Measurements from ENCODE around the gene TCF7L1.

DNA sequence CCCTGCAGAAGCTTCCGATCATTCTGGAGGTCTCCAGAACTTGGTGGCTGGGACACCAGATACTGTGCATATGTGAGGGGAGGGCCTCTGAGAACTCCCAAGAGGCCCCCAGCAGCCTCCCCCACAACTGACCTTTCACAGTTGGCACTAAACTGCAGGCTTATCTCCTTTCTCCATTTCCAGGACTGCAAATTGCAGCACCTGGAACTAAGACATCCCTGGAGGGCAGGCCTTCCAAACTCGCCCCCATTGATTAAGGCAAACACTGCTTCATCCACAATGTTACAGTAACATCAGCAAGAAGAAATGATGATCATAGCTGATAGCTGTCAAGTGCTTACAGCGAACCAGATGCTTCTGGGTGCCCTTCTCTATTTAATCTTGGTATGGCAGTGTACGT lies 126.7 kb downstream of the TCF7L1 start:
- TF ChIP-seq, protein P1, sequence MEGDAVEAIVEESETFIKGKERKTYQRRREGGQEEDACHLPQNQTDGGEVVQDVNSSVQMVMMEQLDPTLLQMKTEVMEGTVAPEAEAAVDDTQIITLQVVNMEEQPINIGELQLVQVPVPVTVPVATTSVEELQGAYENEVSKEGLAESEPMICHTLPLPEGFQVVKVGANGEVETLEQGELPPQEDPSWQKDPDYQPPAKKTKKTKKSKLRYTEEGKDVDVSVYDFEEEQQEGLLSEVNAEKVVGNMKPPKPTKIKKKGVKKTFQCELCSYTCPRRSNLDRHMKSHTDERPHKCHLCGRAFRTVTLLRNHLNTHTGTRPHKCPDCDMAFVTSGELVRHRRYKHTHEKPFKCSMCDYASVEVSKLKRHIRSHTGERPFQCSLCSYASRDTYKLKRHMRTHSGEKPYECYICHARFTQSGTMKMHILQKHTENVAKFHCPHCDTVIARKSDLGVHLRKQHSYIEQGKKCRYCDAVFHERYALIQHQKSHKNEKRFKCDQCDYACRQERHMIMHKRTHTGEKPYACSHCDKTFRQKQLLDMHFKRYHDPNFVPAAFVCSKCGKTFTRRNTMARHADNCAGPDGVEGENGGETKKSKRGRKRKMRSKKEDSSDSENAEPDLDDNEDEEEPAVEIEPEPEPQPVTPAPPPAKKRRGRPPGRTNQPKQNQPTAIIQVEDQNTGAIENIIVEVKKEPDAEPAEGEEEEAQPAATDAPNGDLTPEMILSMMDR (IDR thresholded peaks at IDR 0.05; ENCODE audit: insufficient read depth, low read depth, low read length): no peak
- no peak for TF ChIP-seq EZH2 (IDR thresholded peaks at IDR 0.05; ENCODE audit: insufficient read depth, low read length)

Measured in astrocyte (in vitro differentiated cells and primary cell).